GM13977 (cell line): ENCODE measurements around the gene UBASH3A.

ENCODE experiments used
- DNase-seq: peaks from one replicate; pipeline ENCODE4 v3.0.0; 2012; ENCODE audit warnings: low spot score
- in situ Hi-C: fragments of 300-500 bp; cut with MboI; formaldehyde crosslinking; loops from one replicate; pipeline ENCODE4 v1.12.0; 2022; ENCODE audit warnings: low sequenced_read_pairs, low pct_unique_long_range_greater_than_20kb, mixed read lengths, inconsistent platforms; ENCODE audit not compliant: unreplicated experiment
- TF ChIP-seq, protein P1 (sequence below): IDR thresholded peaks from 2 replicates; pipeline ENCODE4 v1.5.1; 2012; ENCODE audit warnings: mild to moderate bottlenecking, control low read depth; ENCODE audit not compliant: insufficient read depth; ENCODE audit errors: extremely low read depth, missing control alignments

UBASH3A gene

GRCh38 chr21:42434884-42435283, 31.2 kb downstream of the UBASH3A start:
- no peak for DNase-seq
- TF ChIP-seq, protein P1, sequence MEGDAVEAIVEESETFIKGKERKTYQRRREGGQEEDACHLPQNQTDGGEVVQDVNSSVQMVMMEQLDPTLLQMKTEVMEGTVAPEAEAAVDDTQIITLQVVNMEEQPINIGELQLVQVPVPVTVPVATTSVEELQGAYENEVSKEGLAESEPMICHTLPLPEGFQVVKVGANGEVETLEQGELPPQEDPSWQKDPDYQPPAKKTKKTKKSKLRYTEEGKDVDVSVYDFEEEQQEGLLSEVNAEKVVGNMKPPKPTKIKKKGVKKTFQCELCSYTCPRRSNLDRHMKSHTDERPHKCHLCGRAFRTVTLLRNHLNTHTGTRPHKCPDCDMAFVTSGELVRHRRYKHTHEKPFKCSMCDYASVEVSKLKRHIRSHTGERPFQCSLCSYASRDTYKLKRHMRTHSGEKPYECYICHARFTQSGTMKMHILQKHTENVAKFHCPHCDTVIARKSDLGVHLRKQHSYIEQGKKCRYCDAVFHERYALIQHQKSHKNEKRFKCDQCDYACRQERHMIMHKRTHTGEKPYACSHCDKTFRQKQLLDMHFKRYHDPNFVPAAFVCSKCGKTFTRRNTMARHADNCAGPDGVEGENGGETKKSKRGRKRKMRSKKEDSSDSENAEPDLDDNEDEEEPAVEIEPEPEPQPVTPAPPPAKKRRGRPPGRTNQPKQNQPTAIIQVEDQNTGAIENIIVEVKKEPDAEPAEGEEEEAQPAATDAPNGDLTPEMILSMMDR = no peak
- in situ Hi-C loops = no loop called here

- TF ChIP-seq, protein P1 = no peak
- in situ Hi-C loops = no loop called here
- no peak for DNase-seq
These were observed 31.7 kb downstream of the UBASH3A start for GRCh38 chr21:42435401-42435800.

DNA sequence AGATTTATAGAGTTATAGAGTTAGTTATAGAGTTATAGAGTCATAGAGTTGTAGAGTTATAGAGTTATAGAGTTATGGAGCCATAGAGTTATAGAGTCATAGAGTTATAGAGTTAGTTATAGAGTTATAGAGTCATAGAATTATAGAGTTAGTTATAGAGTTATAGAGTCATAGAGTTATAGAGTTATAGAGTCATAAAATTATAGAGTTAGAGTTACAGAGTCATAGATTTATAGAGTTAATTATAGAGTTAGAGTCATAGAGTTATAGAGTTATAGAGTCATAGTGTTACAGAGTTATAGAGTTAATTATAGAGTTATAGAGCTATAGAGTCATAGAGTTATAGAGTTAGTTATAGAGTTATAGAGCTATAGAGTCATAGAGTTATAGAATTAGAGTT, 32.1 kb downstream of the UBASH3A start:
- in situ Hi-C loops = no loop called here
- TF ChIP-seq, protein P1 = no peak
- no peak for DNase-seq

DNA sequence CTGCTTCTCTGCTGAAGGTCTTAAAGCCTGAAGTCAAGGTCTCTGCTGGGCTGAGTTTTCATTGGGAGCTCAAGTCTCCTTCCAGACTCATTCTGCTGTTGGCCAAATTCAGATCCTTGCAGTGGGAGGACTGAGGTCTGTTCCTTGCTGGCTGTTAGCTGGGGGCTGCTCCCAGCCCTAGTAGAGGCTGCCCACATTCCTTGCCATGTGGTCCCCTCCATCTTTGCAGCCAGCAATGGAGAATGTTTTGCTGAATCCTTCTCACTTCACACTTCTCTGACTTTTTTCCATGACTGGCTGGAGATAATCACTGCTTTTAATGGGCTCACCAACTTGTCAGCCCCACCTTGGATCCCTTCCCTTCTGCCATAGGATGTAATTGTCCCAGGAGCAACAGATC, 33.2 kb downstream of the UBASH3A start:
- in situ Hi-C loops = no loop called here
- DNase-seq = no peak
- TF ChIP-seq, protein P1 = no peak

DNA sequence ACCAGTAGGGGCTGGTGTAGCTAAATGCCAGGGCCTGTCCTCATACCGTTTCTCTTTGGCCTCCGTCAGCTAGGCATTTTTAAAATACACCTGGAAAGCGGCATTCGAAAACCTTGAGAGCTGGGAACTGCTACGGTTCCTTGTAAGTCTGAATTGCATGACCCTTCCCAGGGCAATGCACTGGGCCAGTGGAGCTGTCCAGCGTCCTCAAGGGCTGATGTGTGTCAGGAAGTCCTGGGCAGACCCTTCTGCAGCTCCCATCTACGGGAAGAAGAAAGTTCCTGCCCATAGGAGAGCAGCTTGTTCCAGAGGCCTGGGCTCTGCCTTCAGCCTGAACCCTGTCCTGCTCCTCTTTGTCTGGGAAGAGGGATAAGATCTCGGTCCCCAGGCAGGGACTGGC, 34.1 kb downstream of the UBASH3A start:
- in situ Hi-C loops = no loop called here
- TF ChIP-seq, protein P1 = no peak
- DNase-seq = no peak

- TF ChIP-seq, protein P1 = no peak
- DNase-seq = no peak
- in situ Hi-C loops = no loop called here
These were observed 34.9 kb downstream of the UBASH3A start for GRCh38 chr21:42438316-42439205.
